Stimulated activated CD8-positive, alpha-beta memory T cell treated with anti-CD3 and anti-CD28 coated beads, Interleukin-15, amount 100 ng/mL, for 48 hours (primary cell): ENCODE results near the gene SAXO1.
"Not testable (repeated sequence)": the region's sequence is repeated elsewhere in the genome, so short reads cannot be mapped to it uniquely, and the experiment has no call there.

Source experiments
- DNase-seq, 2 donors: peaks; one replicate each; pipeline ENCODE4 v3.0.0-alpha.2; 2020; ENCODE audit warnings: low read depth in 2 of 2

SAXO1 gene

DNA sequence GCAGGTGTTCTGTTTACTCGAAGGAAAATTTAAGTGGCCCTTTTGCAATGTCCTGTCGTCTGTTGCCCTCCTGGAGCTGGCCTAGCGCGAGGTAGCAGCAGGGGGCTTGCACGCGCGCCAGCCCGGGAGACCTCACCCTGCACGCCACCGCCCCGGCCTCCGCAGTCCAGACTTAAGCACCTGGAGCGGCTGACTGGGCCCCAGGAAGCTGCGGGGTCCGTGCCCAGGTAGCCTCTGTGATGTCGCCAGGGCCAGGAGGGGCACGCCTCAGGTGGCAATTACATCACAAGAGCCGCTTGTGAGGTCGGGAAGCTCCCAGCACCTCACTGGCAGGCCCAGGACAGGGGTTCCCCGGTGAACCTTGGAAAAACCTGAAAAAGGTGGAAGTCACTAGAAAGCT, at the start of gene SAXO1:
Gene SAXO1 (minus strand): TSS at position 195 of the 400 bp plus-strand sequence. CDS start 301 bp downstream, outside the sequence.
- no peak for DNase-seq

DNA sequence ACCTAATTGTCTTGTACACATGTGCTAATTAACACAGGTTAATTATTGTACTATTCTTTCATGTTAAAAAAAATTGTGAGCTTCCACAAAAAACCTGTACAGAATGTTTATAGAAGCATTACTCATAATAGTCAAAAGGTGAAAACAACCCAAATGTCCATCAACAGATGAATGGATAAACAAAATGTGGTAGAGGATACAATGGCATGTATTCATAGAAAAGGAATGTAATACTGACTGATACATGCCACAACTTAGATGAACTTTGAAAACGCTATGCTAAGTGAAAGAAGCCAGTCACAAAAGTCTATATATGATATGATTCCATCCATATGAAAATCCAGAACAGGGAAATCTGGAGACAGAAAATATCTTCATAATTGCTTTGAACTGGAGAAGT, 41.8 kb upstream of the SAXO1 start:
- no peak for DNase-seq

DNA sequence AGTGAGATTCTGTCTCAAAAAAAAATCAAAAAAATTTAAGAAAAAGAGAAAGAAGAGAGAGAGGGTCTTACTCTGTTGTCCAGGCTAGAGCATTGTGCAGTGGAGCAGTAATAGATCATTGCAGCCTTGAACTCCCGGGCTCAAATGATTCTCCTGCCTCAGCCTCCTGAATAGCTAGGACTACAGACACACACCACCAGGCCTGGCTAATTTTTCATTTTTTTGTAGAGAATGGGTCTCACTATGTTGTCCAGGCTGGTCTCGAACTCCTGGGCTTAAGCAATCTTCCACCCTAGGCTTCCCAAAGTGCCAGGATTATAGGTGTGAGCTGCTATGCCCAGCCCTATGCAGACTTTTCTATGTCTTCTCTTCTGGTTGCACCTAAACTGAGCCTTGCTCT, 41.2 kb upstream of the SAXO1 start:
- no peak for DNase-seq

DNA sequence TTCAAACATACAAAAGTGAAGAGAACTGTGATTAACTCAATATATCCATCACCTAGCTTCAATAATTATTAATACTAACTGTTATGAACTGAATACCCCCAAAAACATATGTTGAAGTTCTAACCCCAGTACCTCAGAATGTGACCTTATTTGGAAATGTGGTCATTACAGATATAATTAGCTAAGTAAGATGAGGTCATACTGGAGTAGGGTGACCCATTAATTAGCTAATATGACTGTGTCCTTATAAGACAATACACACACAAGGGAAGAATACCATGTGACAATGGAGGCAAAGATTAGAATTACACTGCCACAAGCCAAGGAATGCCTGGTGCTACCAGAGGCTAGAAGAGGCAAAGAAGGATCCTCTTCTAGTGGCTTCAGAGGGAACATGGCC, 24.0 kb upstream of the SAXO1 start:
- no peak for DNase-seq

DNA sequence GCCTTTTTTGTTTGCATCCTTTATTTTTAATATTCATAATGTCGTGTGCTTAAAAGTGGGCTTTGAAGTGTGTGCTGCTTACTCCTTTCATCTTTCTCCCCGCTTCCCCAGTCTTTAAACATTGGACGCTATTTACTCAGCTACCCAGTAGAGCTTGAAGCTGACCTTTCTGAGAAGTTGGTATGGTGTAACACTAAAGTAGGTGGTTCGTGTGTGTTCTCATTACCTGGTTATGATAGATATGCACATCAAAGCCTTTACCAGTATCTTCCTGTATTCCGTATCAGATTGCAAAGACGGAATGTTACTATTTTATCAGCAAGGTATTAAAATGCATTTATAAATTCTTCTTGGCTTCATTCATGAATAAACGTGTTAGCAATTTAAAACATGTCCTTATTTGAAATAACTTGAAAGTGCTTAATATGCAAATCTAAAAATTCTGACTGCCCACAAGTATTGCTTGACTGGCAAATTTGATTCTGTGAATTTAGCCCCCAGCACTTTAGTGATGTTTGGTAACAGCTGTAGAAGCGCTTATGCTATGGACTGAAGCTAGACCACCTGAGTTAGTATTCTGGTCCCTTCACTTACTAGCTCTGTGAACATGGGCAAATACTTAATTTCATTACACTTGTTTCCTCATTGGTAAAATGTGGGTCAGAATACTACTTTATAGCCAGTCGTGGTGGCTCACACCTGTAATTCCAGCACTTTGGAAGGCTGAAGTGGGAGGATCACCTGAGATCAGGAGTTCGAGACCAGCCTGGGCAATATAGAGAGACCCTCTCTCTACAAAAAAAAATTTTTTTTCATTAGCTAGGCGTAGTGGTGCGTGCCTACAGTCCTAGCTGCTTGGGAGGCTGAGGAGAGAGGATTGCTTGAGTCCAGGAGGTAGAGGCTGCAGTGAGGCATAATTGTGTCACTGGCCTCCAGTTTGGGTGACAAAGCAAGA, 17.9 kb upstream of the SAXO1 start:
- DNase-seq = no peak

GRCh38 chr9:19049917-19050636, 17.1 kb upstream of the SAXO1 start:
- no peak for DNase-seq

- DNase-seq = peak; percentile 88 to 90
Measured at GRCh38 chr9:19048966-19049916, 16.2 kb upstream of the SAXO1 start, which contains the start of gene RRAGA. TSS of gene RRAGA (plus strand) at chr9:19049427. CDS start at chr9:19049660, 233 bp downstream.

DNA sequence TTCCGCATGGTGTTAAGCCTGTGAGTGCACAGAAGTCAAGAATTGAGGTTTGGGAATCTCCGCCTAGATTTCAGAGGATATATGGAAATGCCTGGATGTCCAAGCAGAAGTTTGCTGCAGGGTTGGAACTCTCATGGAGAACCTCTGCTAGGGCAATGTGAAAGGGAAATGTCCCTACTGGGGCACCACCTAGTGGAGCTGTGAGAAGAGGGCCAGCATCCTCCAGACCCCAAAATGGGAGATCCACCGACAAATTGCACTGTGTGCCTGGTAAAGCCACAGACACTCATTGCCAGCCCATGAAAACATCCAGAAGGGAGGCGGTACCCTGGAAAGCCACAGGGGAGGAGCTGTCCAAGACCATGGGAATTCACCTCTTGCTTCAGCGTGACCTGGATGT, 3.6 kb upstream of the SAXO1 start:
- no peak for DNase-seq

- no peak for DNase-seq
Measured at GRCh38 chr9:19032406-19032805, 603 bp downstream of the SAXO1 start.

DNA sequence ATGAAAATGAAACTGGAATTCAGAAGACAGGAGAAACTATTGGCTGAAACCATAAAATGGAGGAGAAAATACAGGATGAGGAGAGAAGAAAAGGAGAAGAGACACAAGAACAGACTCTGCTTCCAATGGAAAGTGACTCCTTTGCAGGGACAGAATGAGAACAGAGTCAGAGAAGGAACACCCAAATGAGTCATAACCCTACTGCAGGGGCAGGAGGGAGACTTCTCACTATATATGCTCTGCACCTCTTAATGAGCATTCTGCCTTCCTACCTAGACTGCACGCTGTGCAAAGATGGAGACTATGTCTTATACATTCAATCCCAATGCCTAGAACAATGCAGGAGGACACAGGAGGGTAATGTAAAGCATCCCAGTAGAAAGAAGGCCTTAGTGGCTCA, 2.1 kb downstream of the SAXO1 start:
- no peak for DNase-seq

- DNase-seq = no peak
Measured at GRCh38 chr9:19028835-19029451, 4.1 kb downstream of the SAXO1 start.

DNA sequence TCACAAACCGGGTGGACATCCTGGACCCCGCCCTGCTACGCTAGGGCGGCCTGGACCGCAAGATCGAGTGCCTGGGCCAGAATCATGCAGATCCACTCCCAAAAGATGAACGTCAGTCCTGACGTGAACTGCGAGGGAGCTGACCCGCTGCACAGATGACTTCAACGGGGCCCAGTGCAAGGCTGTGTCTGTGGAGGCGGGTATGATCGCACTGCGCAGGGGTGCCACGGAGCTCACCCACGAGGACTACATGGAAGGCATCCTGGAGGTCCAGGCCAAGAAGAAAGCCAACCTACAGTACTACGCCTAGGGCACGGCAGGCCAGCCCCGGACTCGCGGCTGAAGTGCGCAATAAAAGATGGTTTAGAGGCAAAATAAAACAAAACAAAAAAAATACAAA, 5.2 kb downstream of the SAXO1 start:
- no peak for DNase-seq

DNA sequence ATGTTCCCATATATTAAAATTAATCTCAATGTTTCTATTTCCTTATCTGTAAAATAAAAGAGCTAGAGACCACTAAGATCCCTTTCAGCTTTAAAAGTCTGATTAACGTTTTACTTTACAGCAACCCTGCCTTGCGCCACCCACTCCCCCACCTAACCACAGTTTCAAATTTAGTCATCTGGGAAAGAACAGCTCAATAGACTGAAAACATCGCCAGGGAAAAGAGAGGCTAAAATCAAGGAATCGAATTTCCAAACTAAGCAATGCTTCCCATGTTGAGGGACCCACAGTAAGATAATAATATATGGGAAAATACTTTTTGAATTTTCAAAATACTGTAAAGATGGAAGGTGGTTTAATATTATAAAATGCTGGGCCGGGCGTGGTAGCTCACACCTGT, 6.6 kb downstream of the SAXO1 start:
- DNase-seq = no peak

DNA sequence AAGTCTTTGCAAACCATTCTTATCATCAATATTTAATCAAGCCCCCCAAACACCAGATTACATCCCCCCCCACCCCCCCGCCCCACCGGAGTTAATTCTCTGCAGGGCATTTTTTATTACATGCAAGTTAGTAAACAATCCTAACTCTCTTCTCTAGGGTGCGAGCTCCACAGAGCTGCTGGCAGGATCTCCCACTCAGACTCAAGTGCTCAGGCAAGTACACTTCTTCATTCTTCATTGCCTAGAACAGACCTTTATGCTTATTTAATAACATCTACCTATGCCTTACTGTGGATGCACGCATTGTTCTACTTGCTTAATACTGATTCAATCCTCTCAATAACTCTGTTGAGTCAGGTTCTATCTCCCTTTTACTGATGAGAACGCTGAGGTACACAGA, 9.9 kb downstream of the SAXO1 start:
- no peak for DNase-seq

DNA sequence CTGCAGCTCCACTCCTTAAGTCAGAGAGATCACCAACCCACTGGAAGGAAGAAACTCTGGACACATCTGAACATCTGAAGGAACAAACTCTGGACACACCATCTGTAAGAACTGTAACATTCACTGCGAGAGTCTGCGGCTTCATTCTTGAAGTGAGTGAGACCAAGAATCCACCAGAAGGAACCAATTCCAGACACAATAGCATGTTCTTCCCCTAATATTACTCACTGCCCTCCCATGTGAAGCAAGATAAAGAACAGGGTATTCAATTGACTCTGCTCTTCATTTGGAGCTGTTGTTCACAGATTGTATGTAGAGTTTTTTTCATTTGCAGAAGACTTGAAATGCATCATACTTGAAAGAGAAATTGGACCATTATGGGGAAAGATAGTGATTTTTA, 10.8 kb downstream of the SAXO1 start:
- no peak for DNase-seq

DNA sequence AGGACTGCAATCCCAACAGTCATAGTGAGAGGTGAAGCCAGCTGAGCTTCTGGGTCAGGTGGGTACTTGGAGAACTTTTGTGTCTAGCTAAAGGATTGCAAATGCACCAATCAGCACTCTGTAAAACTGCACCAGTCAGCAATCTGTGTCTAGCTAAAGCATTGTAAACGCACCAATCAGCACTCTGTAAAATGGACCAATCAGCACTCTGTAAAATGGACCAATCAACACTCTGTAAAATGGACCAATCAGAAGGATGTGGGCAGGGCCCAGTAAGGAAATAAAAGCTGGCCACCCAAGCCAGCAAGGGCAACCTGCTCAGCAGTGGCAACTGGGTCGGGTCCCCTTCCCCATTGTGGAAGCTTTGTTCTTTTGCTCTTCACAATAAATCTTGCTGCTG, 11.4 kb downstream of the SAXO1 start:
- not testable (repeated sequence) for DNase-seq

DNA sequence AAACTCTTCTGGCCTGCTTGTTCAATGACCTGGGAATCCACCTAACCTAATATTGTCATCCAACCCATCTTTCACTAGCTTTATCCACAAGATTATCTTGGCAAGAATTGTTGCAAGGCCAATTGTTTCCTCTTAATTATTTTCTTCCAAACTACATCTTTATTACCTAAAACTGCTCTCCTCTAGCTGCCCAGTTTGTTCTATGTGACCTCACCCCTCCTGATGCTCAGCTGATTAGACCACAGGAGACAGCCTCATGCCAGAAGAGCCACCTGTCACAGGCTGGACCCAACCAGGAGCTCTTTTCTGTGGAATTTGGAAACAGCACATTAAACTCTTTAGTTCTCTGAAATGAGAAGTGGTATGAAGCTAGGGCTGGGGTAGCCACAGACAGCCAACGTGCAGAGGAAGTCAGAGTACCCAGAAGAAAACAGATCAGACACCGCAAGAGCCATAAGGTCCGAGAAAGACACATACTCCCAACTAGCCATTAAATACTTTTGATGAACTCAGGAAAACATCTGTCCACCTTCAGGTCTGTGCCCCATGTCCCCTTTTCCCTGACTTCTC, 12.0 kb downstream of the SAXO1 start:
- DNase-seq = no peak

GRCh38 chr9:19018201-19018600, 14.8 kb downstream of the SAXO1 start:
- no peak for DNase-seq

GRCh38 chr9:19009391-19009965, 23.5 kb downstream of the SAXO1 start:
- no peak for DNase-seq

DNA sequence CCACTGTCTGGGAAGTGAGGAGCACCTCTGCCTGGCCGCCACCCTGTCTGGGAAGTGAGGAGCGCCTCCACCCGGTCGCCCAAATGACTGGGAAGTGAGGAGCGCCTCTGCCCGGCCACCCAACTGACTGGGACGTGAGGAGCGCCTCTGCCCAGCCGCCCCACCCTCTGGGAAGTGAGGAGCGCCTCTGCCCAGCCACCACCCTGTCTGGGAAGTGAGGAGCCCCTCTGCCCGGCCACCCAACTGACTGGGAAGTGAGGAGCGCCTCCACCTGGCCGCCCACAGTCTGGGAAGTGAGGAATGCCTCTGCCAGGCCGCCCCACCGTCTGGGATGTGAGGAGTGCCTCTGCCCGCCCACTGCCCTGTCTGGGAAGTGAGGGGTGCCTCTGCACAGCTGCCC, 32.9 kb downstream of the SAXO1 start:
- no peak for DNase-seq
